ENCODE data around the gene OTUD6A. TPM values are rescaled to one million over a fixed set of nuclear protein-coding genes. Genes with fewer than 3 reads are reported as not detected.

OTUD6A gene
- polyA plus RNA-seq, 1 donor from 2014 or later = not detected

- H3K36me3 ChIP-seq (ENCODE audit: insufficient read depth, low read length) = no peaks in the 10 kb centered on the region
Measured at GRCh38 chrX:70038951-70039350, 23.3 kb upstream of the OTUD6A start.

GRCh38 chrX:70039758-70040157, 22.5 kb upstream of the OTUD6A start:
- H3K27ac ChIP-seq (ENCODE audit: low read length) = no peak overlapping the region
- H2AFZ ChIP-seq (ENCODE audit: low read depth, low read length) = no peak overlapping the region
- no peaks in the 10 kb centered on the region for H3K9me3 ChIP-seq (ENCODE audit: low read length)
- H3K9me2 ChIP-seq (ENCODE audit: insufficient read depth, low read length) = no peaks in the 10 kb centered on the region
- no peaks in the 10 kb centered on the region for H3K36me3 ChIP-seq (ENCODE audit: insufficient read depth, low read length)
- no peak overlapping the region for H3K4me3 ChIP-seq (ENCODE audit: low read length)
- H3K27me3 ChIP-seq (ENCODE audit: insufficient read depth, low read depth, low read length) = no peaks in the 10 kb centered on the region
- H3K4me2 ChIP-seq (ENCODE audit: low read length) = no peak overlapping the region
- H3K79me2 ChIP-seq (replicated peaks; ENCODE audit: insufficient read depth, low read length) = no peaks in the 10 kb centered on the region
- no peak overlapping the region for H3K9ac ChIP-seq (ENCODE audit: low read length)
- H4K20me1 ChIP-seq (ENCODE audit: insufficient read depth) = no peaks in the 10 kb centered on the region
- no peaks in the 10 kb centered on the region for H3F3A ChIP-seq (ENCODE audit: insufficient read depth, low read length, poor library complexity, severe bottlenecking)
- TF ChIP-seq RAD21 (conservative IDR thresholded peaks at IDR 0.05) (no peak), REST (IDR thresholded peaks at IDR 0.05; ENCODE audit: borderline replicate concordance) (no peak), SMC3 (conservative IDR thresholded peaks at IDR 0.05; ENCODE audit: poor library complexity) (no peak), TAF1 (IDR thresholded peaks at IDR 0.05; ENCODE audit: low read depth) (no peak), EZH2 (IDR thresholded peaks at IDR 0.05; ENCODE audit: borderline replicate concordance, insufficient read depth, low read length, poor library complexity, severe bottlenecking) (no peak), POLR2AphosphoS5 (IDR thresholded peaks at IDR 0.05) (no peak), EP300 (conservative IDR thresholded peaks at IDR 0.05; ENCODE audit: poor library complexity, severe bottlenecking) (no peak), CTCF (IDR thresholded peaks at IDR 0.05; ENCODE audit: poor library complexity, severe bottlenecking) (no peak), MXI1 (conservative IDR thresholded peaks at IDR 0.05; ENCODE audit: poor library complexity, severe bottlenecking) (no peak)

More at GRCh38 chrX:70038951-70039350, 23.3 kb upstream of the OTUD6A start:
- H3K79me2 ChIP-seq (replicated peaks; ENCODE audit: insufficient read depth, low read length) = no peaks in the 10 kb centered on the region
- H3K4me2 ChIP-seq (ENCODE audit: low read length) = no peak overlapping the region
- no peak overlapping the region for H3K4me3 ChIP-seq (ENCODE audit: low read length)
- H3K27ac ChIP-seq (ENCODE audit: low read length) = no peak overlapping the region
- no peaks in the 10 kb centered on the region for H3K27me3 ChIP-seq (ENCODE audit: insufficient read depth, low read depth, low read length)
- H3K9me2 ChIP-seq (ENCODE audit: insufficient read depth, low read length) = no peaks in the 10 kb centered on the region
- H3K9ac ChIP-seq (ENCODE audit: low read length) = no peak overlapping the region
- no peak for TF ChIP-seq RAD21 (conservative IDR thresholded peaks at IDR 0.05)
- H3F3A ChIP-seq (ENCODE audit: insufficient read depth, low read length, poor library complexity, severe bottlenecking) = no peaks in the 10 kb centered on the region
- no peak overlapping the region for H2AFZ ChIP-seq (ENCODE audit: low read depth, low read length)
- no peaks in the 10 kb centered on the region for H4K20me1 ChIP-seq (ENCODE audit: insufficient read depth)
- H3K9me3 ChIP-seq (ENCODE audit: low read length) = no peaks in the 10 kb centered on the region

- Histone ChIP-seq H3K4me3 (ENCODE audit: low read length) (no peak overlapping the region), H3K9ac (ENCODE audit: low read length) (no peak overlapping the region), H4K20me1 (ENCODE audit: insufficient read depth) (no peaks in the 10 kb centered on the region), H3K9me3 (ENCODE audit: low read length) (no peaks in the 10 kb centered on the region), H3K9me2 (ENCODE audit: insufficient read depth, low read length) (no peaks in the 10 kb centered on the region), H3F3A (ENCODE audit: insufficient read depth, low read length, poor library complexity, severe bottlenecking) (no peaks in the 10 kb centered on the region), H3K27ac (ENCODE audit: low read length) (no peak overlapping the region), H3K79me2 (replicated peaks; ENCODE audit: insufficient read depth, low read length) (no peaks in the 10 kb centered on the region), H3K4me2 (ENCODE audit: low read length) (no peak overlapping the region), H2AFZ (ENCODE audit: low read depth, low read length) (no peak overlapping the region), H3K27me3 (ENCODE audit: insufficient read depth, low read depth, low read length) (no peaks in the 10 kb centered on the region), H3K36me3 (ENCODE audit: insufficient read depth, low read length) (no peaks in the 10 kb centered on the region)
- TF ChIP-seq REST (IDR thresholded peaks at IDR 0.05; ENCODE audit: borderline replicate concordance) = no peak
- no peak for TF ChIP-seq SMC3 (conservative IDR thresholded peaks at IDR 0.05; ENCODE audit: poor library complexity)
- TF ChIP-seq CTCF (IDR thresholded peaks at IDR 0.05; ENCODE audit: poor library complexity, severe bottlenecking) = no peak
- TF ChIP-seq MXI1 (conservative IDR thresholded peaks at IDR 0.05; ENCODE audit: poor library complexity, severe bottlenecking) = no peak
- TF ChIP-seq TAF1 (IDR thresholded peaks at IDR 0.05; ENCODE audit: low read depth) = no peak
- TF ChIP-seq POLR2AphosphoS5 (IDR thresholded peaks at IDR 0.05) = no peak
- TF ChIP-seq RAD21 (conservative IDR thresholded peaks at IDR 0.05) = no peak
- TF ChIP-seq EZH2 (IDR thresholded peaks at IDR 0.05; ENCODE audit: borderline replicate concordance, insufficient read depth, low read length, poor library complexity, severe bottlenecking) = no peak
- no peak for TF ChIP-seq EP300 (conservative IDR thresholded peaks at IDR 0.05; ENCODE audit: poor library complexity, severe bottlenecking)
Measured at GRCh38 chrX:70041993-70042392, 20.3 kb upstream of the OTUD6A start.
